Fibroblast of skin of abdomen (primary cell): ENCODE data around the gene CRADD.

ENCODE experiments used
- DNase-seq: peaks from one replicate; pipeline ENCODE4 v3.0.0-alpha.2; 2013

CRADD gene

DNA sequence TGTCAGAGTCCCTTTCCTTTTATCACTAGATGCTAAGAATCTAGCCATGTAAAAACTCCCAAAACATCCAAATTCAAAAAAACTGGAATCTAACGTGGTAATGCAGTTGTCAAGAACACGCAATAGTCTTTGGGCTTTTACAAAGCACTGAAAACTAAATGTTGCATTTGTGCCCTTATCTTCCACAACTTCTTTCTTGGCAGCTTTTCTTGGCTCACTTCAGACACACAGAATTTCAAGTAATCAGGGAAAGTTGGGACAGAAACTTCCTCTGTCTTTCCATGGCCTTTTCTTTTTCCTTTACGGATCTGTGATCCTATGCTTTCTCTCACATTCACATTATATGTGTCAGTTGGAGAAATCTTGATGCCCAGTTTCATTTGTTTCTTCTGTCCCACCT, 136.0 kb downstream of the CRADD start:
- no peak for DNase-seq

GRCh38 chr12:93813972-93814821, 137.0 kb downstream of the CRADD start:
- DNase-seq: no peak

DNA sequence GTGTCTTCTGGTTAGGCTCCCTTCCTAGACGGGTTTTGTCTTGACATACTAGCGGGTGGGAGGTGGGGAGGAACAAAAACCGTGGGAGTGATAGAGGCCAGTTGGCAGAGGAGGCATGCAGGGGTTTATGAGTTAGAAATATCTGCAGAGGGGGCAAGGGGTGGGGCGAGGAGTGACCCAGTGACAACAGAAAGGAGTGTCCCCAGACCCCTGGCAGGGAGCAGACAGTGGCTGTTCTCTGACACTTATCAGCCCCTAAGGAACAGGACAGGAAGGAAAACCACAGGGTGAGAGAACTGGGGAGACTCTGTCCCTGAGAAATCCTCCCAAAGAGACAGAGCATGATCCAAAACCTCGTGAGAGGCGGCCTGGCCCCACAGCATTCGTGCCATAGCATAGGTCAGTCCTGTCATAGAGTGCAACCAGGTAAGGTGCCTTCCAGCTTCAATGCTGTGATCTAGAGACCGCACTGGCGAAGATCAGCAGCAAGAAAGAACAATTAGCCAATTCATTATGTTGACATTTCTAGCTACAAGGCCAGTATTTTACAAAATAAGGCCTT, 141.4 kb downstream of the CRADD start:
- DNase-seq: no peak

- DNase-seq: peak; percentile 53
Measured at GRCh38 chr12:93819050-93819491, 141.9 kb downstream of the CRADD start.

DNA sequence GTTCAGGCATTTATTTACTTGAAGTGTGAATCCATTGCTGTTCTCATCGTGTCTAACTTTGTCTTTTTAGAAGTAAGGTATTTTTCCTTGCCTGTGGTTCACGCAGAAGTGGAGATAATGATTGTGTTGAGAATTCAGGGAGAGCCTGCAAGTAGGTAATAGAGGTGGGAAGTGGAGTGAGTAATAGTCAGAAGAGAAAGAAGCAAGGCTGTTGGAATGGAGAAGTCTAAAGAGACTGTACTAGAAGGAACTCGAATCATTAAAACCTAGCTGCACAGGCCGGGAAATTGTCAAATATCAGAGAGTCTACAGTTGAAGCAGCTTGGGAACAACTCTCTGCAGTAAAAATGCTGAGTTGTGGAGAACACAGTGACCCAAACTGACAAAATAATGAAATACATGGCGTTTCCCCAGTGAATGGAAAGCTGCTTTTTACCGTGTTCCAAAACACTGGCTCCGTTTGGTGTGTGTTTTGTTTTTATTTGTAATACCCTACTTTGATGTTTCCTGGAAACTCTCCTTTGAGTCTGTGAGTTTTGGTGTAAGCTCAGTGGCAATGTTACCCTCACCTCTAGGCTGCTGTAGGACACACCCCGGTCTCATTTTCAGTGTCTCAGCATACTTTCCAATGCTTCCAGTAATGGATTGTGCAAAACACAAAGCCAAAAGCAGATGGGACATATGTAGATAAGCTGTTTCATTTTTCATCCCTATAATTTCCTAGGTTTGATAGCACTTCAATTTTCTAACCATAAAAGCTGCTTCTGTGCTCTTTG, 146.6 kb downstream of the CRADD start:
- DNase-seq: no peak

GRCh38 chr12:93824514-93825500, 147.6 kb downstream of the CRADD start:
- no peak for DNase-seq

GRCh38 chr12:93825501-93825888, 148.3 kb downstream of the CRADD start:
- no peak for DNase-seq

DNA sequence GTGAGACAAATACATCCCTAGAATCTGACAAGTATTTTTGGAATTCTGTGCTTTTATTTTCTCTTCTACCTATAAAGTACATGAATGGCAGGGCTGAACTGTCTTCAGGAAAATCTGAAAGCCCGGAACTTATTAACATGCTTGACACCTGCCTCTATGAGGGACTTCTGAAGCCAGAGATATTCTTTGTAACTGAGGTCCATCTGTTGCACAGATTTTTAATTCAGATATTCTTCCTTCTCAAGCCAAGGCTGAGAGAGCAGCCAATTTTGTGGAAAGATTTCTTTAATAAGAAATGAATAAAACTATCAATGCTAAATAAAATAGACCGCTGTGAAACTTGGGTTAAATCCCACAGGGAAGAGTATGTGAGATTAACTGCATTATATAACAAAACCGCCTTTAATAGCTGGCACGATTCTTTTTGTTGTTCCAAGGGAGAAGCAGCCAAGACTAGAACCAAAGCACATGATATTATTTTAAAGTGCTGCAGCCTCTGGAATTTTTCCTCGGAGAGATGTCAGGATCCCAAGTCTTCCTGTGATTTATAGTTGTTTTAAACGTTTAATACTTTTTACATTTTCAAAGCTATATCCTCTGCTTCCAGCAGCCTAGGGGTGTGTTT, 148.9 kb downstream of the CRADD start:
- peak; percentile 86 for DNase-seq

- no peak for DNase-seq
Measured at GRCh38 chr12:93827179-93827578, 150.0 kb downstream of the CRADD start.

DNA sequence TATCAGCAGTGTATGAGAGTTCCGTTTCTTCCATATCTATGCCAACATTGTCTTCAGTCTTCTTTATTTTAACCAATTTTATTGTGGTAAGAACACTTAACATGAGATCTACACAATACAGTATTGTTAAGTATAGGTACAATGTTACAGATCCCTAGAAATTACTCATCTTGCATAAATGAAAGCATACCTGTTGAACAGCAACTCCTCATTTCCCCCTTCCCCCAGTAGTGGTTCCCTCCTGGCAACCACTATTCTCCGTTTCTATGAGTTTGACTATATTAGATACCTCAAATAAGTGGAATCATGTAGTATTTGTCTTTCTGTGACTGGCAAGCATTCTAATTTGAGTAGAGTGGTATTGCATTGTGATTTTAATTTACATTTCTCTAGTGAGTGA, 150.5 kb downstream of the CRADD start:
- no peak for DNase-seq

GRCh38 chr12:93829016-93829415, 151.8 kb downstream of the CRADD start:
- no peak for DNase-seq

GRCh38 chr12:93831374-93831773, 154.2 kb downstream of the CRADD start:
- DNase-seq: no peak

- DNase-seq: peak; percentile 57
Measured at GRCh38 chr12:93832131-93832530, 155.0 kb downstream of the CRADD start.

- DNase-seq: no peak
Measured at GRCh38 chr12:93833946-93834345, 156.8 kb downstream of the CRADD start.

DNA sequence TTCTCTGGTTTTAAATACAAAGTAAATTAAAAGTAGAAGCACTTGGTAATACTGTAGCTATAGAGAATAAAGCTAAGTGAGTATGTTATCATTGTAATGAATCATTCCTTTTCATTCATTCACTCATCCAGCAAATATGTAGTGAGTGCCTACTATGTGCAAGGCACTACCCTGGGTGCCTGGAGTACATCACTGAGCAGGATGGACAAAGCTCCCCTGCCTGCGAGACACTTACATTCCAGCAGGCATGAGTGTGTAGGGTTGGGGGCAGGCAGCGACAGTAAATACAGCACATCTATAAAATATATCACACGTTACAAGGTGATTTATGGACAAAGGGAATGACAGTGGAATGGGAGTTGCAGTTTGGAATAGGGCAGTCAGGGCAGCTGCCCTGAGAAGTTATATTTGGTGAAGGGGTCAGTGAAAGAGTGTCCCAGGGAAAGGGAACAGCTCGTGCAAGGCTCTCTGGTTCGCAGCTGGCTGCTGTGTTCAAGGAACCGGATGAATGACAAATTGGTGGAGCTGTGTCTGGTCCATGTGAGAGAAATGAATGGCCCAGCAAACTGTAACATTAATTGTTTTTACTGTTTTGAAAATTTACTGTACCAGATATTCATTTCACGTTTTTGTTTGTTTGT, 159.6 kb downstream of the CRADD start:
- DNase-seq: peak; percentile 43

- DNase-seq: no peak
Measured at GRCh38 chr12:93838193-93838592, 161.0 kb downstream of the CRADD start.

DNA sequence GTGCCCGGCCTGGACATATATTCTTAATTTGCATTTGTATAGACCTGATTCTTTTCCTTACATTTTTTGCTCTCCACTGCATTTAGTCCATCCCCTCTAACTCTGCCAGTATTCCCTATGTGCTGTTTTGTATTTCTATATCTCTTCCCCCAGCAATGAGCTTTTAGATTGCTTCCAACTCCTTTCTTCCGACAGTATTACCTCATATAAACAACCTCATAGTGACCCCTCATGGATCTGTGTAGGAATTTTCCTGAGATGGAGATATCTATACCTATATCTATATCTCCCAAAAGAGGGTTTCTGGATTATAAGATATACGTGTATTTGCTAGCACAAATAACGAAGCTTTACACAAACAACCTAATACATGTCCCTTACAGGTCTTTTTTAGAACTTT, 161.9 kb downstream of the CRADD start:
- DNase-seq: no peak

DNA sequence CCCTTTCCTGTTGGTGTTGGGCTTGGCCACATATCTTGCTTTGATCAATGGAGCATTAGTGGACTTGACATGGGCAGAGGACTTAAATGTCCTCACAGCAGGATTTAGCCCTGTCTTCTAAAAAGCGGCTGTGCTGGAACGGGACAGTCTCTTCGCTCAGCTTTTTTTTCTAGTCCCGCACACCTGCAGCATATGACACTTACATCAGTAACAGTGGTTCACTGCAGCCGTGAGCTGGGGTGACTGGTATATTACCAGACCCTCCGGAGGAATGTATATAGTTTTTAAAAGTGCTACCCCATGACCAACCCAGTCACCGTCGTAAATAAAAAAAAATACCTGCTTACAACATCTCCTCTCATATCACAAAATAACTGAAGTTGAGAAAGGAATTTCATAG, 164.5 kb downstream of the CRADD start:
- no peak for DNase-seq

GRCh38 chr12:93844164-93844784, 167.1 kb downstream of the CRADD start:
- no peak for DNase-seq

DNA sequence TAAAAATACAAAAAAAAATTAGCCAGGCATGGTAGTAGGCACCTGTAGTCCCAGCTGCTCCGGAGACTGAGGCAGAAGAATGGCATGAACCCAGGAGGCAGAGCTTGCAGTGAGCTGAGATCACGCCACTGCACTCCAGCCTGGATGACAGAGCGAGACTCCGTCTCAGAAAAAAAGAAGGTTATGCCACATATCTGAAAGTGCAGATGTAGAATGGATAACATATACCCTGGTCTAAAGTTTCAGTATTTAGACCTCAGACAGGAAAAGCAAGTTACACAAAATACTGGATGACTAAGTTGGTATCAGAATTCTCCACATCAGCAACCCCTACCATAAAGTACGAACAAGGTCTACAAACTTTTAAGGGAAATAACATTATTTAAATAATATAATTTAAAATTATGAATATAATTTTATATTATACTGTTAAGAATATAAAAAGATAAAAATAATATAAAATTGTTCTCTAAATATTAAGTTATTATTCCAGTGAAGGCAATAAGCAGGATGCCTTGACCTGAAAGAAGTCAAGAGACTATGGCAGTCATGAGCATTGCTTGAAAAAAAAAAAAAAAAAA, 169.9 kb downstream of the CRADD start:
- DNase-seq: no peak
